Suprapubic skin (tissue), 4 donors: Measurements from ENCODE around the gene FOXO3. TPM values are rescaled to one million over a fixed set of nuclear protein-coding genes. Genes with fewer than 3 reads are reported as not detected.
"Not testable (repeated sequence)": the region's sequence is repeated elsewhere in the genome, so short reads cannot be mapped to it uniquely, and the experiment has no call there.

Source experiments
- DNase-seq, 2 donors: peaks; one replicate each; pipeline ENCODE4 v3.0.0-alpha.2; 2019; ENCODE audit warnings: low spot score in 2 of 2
- H3K27ac ChIP-seq: fragments of 200-600 bp; sonication (generic); one replicate; pipeline ENCODE4 v1.5.1; 2019
- H3K27me3 ChIP-seq: fragments of 200-600 bp; sonication (generic); one replicate; pipeline ENCODE4 v1.5.1; 2019
- H3K36me3 ChIP-seq: fragments of 200-600 bp; sonication (generic); one replicate; pipeline ENCODE4 v1.5.1; 2019
- H3K4me1 ChIP-seq: fragments of 200-600 bp; sonication (generic); one replicate; pipeline ENCODE4 v1.5.1; 2019
- H3K4me3 ChIP-seq: fragments of 200-600 bp; sonication (generic); one replicate; pipeline ENCODE4 v1.5.1; 2019; ENCODE audit warnings: mild to moderate bottlenecking
- H3K9me3 ChIP-seq: fragments of 200-600 bp; sonication (generic); one replicate; pipeline ENCODE4 v1.5.1; 2019
- CTCF ChIP-seq, 2 donors: fragments of 200-600 bp in 1 of 2; fragments of 450-650 bp in 1 of 2; sonication (generic) in 1 of 2; IDR thresholded peaks; one replicate each; pipeline ENCODE4 v1.5.1; 2016 to 2019; ENCODE audit warnings: antibody characterized with exemption in 2 of 2, mild to moderate bottlenecking in 1 of 2, moderate library complexity in 1 of 2
- EP300 ChIP-seq: sonication (generic); formaldehyde crosslinking; IDR thresholded peaks from one replicate; pipeline ENCODE4 v1.6.1; 2017; ENCODE audit warnings: antibody characterized with exemption
- POLR2A ChIP-seq, 2 donors: fragments of 450-650 bp; IDR thresholded peaks; one replicate each; pipeline ENCODE4 v1.6.1; 2017; ENCODE audit warnings: antibody characterized with exemption in 2 of 2, mild to moderate bottlenecking in 2 of 2, moderate library complexity in 2 of 2
- POLR2AphosphoS5 ChIP-seq, 3 donors: sonication (generic); formaldehyde crosslinking; IDR thresholded peaks; one replicate each; pipeline ENCODE4 v1.6.1; 2017; ENCODE audit warnings: antibody characterized with exemption in 3 of 3
- WGBS: methylation state at CpG from one replicate; pipeline ENCODE4 v1.1.5; 2018; 5-methylcytosine and 5-hydroxymethylcytosine counted together
- total RNA-seq, 4 donors: library from RNA; depleted of rRNA; stranded (reverse); fragments of >200 nt; gene quantifications; one replicate each; pipeline ENCODE4 v1.1.0, GENCODE V29; 2016

Gene FOXO3
- total RNA-seq, 4 donors from 2014 or later = 103 to 141 (median 121) TPM

DNA sequence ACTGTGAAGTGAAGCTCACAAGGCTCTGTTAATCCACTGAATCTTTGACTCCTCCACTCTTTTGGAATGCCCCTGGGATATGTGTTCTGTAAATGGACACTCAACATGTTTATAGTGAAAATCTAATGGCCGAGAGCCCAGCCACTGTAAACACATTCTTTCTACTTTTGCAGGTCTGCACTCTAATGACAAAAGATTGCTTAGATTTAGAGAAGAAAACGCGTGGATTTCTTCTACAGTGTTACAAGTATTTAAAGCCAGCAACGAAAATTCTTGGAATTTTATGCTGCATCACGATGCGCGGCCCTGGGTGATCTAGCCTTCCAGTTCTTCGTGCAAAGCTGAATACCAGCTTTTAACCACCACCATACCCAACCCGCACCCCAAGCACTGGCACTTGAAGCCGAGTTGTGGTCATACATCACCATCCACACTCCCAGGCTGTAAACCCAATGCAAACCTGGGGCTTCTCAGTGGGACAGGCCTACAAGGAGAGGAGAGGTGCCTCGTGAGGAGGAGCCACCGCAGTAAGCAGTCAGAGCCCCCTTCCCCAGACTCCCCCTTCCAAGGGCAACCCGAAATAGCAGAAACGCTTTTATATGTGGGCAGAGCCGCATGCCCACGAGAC is 3.7 kb upstream of the FOXO3 start:
- WGBS = 42% methylated on average over 16 of the region's 16 CpGs
- Histone ChIP-seq H3K27me3 (no peaks in the 10 kb centered on the region), H3K4me3 (peak overlapping the region; percentile 89), H3K4me1 (peaks cover 27% of the 10 kb centered on the region), H3K27ac (peak overlapping the region; percentile 99), H3K9me3 (no peaks in the 10 kb centered on the region), H3K36me3 (no peaks in the 10 kb centered on the region)
- peak in 1 of 2 donors; percentile 76 for DNase-seq
- no peak for TF ChIP-seq CTCF (IDR thresholded peaks at IDR 0.05)
- no peak for TF ChIP-seq EP300
- TF ChIP-seq POLR2A (IDR thresholded peaks at IDR 0.05) = no peak
- no peak for TF ChIP-seq POLR2AphosphoS5 (IDR thresholded peaks at IDR 0.05)

DNA sequence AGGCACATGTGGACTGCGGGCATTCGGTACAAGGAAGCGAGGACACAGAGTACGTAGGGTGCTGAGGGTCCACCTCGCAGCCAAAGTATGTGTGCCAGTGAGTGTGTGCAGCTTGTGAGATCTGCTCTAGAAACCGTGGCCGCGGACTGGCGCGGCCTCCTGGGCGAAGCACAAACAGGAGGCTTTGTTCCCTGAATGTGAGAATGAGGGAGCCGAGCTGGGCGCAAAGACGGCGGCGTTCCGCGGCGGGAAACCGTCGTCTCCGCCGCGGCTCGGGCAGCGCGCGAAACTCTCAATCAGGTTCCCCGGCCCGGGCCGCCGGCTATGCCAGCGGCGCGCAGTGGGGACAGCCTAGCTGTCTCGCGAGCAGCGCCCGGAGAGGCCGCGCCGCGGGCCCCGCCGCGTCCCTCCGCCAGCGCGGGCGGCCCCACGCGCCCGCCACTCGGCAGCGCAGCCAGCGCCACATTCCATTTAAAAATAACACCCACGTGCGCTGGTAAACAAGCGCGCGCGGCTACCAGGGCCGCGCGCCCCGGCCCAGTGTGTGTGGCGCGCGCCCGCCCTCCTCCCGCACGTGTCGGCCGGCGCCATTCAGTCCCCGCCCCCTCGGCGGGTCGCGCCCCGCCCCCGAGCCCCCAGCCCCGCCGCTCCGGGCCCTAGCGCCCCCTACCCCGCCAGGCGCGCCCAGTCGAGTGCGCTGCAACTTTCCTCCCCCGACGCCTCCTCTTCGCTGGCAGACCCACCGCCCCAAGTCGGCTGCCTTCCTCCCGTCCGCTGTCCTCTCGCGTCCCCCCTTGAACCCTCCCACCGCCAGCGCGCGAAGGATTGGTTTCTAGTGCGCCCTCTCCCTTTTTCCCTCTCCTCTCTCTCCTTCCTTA is 3.0 kb upstream of the FOXO3 start:
- TF ChIP-seq EP300 = no peak
- TF ChIP-seq POLR2AphosphoS5 (IDR thresholded peaks at IDR 0.05) = no peak
- TF ChIP-seq CTCF (IDR thresholded peaks at IDR 0.05) = no peak
- no peak for TF ChIP-seq POLR2A (IDR thresholded peaks at IDR 0.05)
- no peaks in the 10 kb centered on the region for H3K36me3 ChIP-seq
- peak; percentile 74 to 85 for DNase-seq
- H3K4me1 ChIP-seq = peaks cover 34% of the 10 kb centered on the region
- H3K27ac ChIP-seq = peak overlapping the region; percentile 99
- under 1% methylated on average over 26 of the region's 105 CpGs for WGBS
- H3K4me3 ChIP-seq = peak overlapping the region; percentile 89
- H3K9me3 ChIP-seq = no peaks in the 10 kb centered on the region
- H3K27me3 ChIP-seq = no peaks in the 10 kb centered on the region

- no peaks in the 10 kb centered on the region for H3K36me3 ChIP-seq
- TF ChIP-seq POLR2AphosphoS5 (IDR thresholded peaks at IDR 0.05) (peak in 2 of 3 donors; percentile 87 to 93), POLR2A (IDR thresholded peaks at IDR 0.05) (no peak)
- no peaks in the 10 kb centered on the region for H3K27me3 ChIP-seq
- WGBS = under 1% methylated on average over 56 of the region's 58 CpGs
- peak overlapping the region; percentile 99 for H3K27ac ChIP-seq
- peak overlapping the region; percentile 89 for H3K4me3 ChIP-seq
- H3K9me3 ChIP-seq = no peaks in the 10 kb centered on the region
- peak; percentile 99 for DNase-seq
- peaks cover 42% of the 10 kb centered on the region for H3K4me1 ChIP-seq
Observed at GRCh38 chr6:108558372-108559096, 2.2 kb upstream of the FOXO3 start.

- Histone ChIP-seq H3K27ac (peak overlapping the region; percentile 99), H3K4me1 (peaks cover 50% of the 10 kb centered on the region), H3K9me3 (no peaks in the 10 kb centered on the region), H3K27me3 (no peaks in the 10 kb centered on the region), H3K36me3 (no peaks in the 10 kb centered on the region), H3K4me3 (peak overlapping the region; percentile 89)
- WGBS = 1% methylated on average over 29 of the region's 84 CpGs
- DNase-seq = peak; percentile 95 to 96
- no peak for TF ChIP-seq POLR2AphosphoS5 (IDR thresholded peaks at IDR 0.05)
- TF ChIP-seq POLR2A (IDR thresholded peaks at IDR 0.05) = peak in 1 of 2 donors; percentile 80
- no peak for TF ChIP-seq CTCF (IDR thresholded peaks at IDR 0.05)
- TF ChIP-seq EP300 = no peak
Observed at GRCh38 chr6:108559097-108559883, 1.4 kb upstream of the FOXO3 start.

- peak overlapping the region; percentile 99 for H3K27ac ChIP-seq
- peak overlapping the region; percentile 89 for H3K4me3 ChIP-seq
- TF ChIP-seq POLR2AphosphoS5 (IDR thresholded peaks at IDR 0.05) = peak in 1 of 3 donors; percentile 61
- no peak for TF ChIP-seq POLR2A (IDR thresholded peaks at IDR 0.05)
- H3K4me1 ChIP-seq = peaks cover 56% of the 10 kb centered on the region
- peak; percentile 91 to 92 for DNase-seq
- H3K36me3 ChIP-seq = no peaks in the 10 kb centered on the region
- no peaks in the 10 kb centered on the region for H3K9me3 ChIP-seq
- WGBS = under 1% methylated on average over 22 of the region's 64 CpGs
- no peaks in the 10 kb centered on the region for H3K27me3 ChIP-seq
Observed at GRCh38 chr6:108559884-108560462, 744 bp upstream of the FOXO3 start.

GRCh38 chr6:108561309-108561647 is 561 bp downstream of the FOXO3 start:
- not testable (repeated sequence) for DNase-seq, H3K27me3 ChIP-seq, H3K9me3 ChIP-seq, H3K36me3 ChIP-seq
- Histone ChIP-seq H3K4me1 (peaks cover 54% of the 10 kb centered on the region), H3K27ac (peak overlapping the region; percentile 99), H3K4me3 (peak overlapping the region; percentile 89)
- WGBS = no CpG with 5 or more reads among the region's 40 CpGs
